Aorta (tissue), 5 donors: Measurements from ENCODE around the gene PLIN4. TPM values are rescaled to one million over a fixed set of nuclear protein-coding genes. Genes with fewer than 3 reads are reported as not detected.

Experiments used
- ATAC-seq: fragments of 200-7000 bp; cut with Tn5 transposase; one replicate; pipeline ENCODE4 v1.9.1; 2022; ENCODE audit warnings: moderate library complexity; ENCODE audit not compliant: low FRiP score
- DNase-seq, 2 donors: peaks; one replicate each; pipeline ENCODE4 v3.0.0-alpha.2; 2020
- H3K27ac ChIP-seq, 2 donors: one replicate each; pipeline ENCODE4 v1.5.1; 2013; ENCODE audit warnings: low read length in 2 of 2, mild to moderate bottlenecking in 2 of 2, moderate library complexity in 2 of 2, control low read depth in 1 of 2, inconsistent platforms in 1 of 2, low read depth in 1 of 2
- H3K27me3 ChIP-seq, 2 donors: one replicate each; pipeline ENCODE4 v1.6.1; 2013; ENCODE audit warnings: control low read depth in 1 of 2, low read length in 1 of 2, mild to moderate bottlenecking in 1 of 2, moderate library complexity in 1 of 2; ENCODE audit not compliant: insufficient read depth in 2 of 2, control insufficient read depth in 1 of 2
- H3K36me3 ChIP-seq, 2 donors: one replicate each; pipeline ENCODE4 v1.6.1; 2013; ENCODE audit warnings: control low read depth in 1 of 2, low read length in 1 of 2, mild to moderate bottlenecking in 1 of 2; ENCODE audit not compliant: insufficient read depth in 2 of 2, control insufficient read depth in 1 of 2
- H3K4me1 ChIP-seq, 2 donors: one replicate each; pipeline ENCODE4 v1.6.1; 2013; ENCODE audit warnings: low read length in 2 of 2, control low read depth in 1 of 2, mild to moderate bottlenecking in 1 of 2, moderate library complexity in 1 of 2; ENCODE audit not compliant: insufficient read depth in 2 of 2, control insufficient read depth in 1 of 2
- H3K4me3 ChIP-seq, 2 donors: one replicate each; pipeline ENCODE4 v1.5.1; 2013; ENCODE audit warnings: low read length in 2 of 2, control low read depth in 1 of 2, mild to moderate bottlenecking in 1 of 2
- H3K9me3 ChIP-seq: one replicate; pipeline ENCODE4 v1.6.1; 2013; ENCODE audit warnings: mild to moderate bottlenecking, low read length; ENCODE audit not compliant: control insufficient read depth
- WGBS, 2 donors: extraction: QIAGEN DNeasy Blood & Tissue Kit; methylation state at CpG; one replicate each; pipeline ENCODE4 v1.1.7; 2013; 5-methylcytosine and 5-hydroxymethylcytosine counted together
- intact Hi-C, 2 donors: fragments of 100-400 bp; cut with DNase I; formaldehyde crosslinking; loops; one replicate each; pipeline versions ENCODE4 v1.14.2 to v1.15.0; 2022
- polyA plus RNA-seq, 2 donors: library from polyadenylated mRNA; stranded (reverse); fragments of 200-250 nt; gene quantifications; one replicate each; pipeline ENCODE4 v1.2.3, GENCODE V29; 2013
- total RNA-seq, 2 donors: library from RNA; stranded (reverse); fragmentation: NEBNext Ultra II Directional; extraction: Animal tissue kit (Norgen Biotek cat#: 25700); gene quantifications; one replicate each; pipeline ENCODE4 v1.2.1, GENCODE V29; 2021
- donor health status: healthy with polysubstance abuse.
- donor health status: Bipolar disorder and iron deficiency.
- donor health status: DM: no; HTN: no; CAD: no.
- donor health status: DM: no; HTN: no; CAD: no.
- donor health status: DM: yes; HTN: yes; CAD: no.

PLIN4 gene
- total and polyA plus RNA-seq, 4 donors = 0.61 to 7.4 (median 3.2) TPM

GRCh38 chr19:4493929-4494690 is 24.2 kb downstream of the PLIN4 start:
- WGBS, 2 donors = 95 to 97% methylated on average over 59 to 61 of the region's 61 CpGs
- no peak for DNase-seq
- intact Hi-C loops = no loop called here
- Histone ChIP-seq H3K4me1 (no peaks in the 10 kb centered on the region), H3K27me3 (no peaks in the 10 kb centered on the region), H3K36me3 (peaks cover 0 to 10% of the 10 kb centered on the region in 2 donors), H3K27ac (no peak overlapping the region), H3K9me3 (no peaks in the 10 kb centered on the region), H3K4me3 (no peak overlapping the region)
- ATAC-seq = no peak

GRCh38 chr19:4493104-4493928 is 25.0 kb downstream of the PLIN4 start:
- 94 to 96% methylated on average over 34 to 41 of the region's 41 CpGs for WGBS, 2 donors
- Histone ChIP-seq H3K9me3 (no peaks in the 10 kb centered on the region), H3K27me3 (no peaks in the 10 kb centered on the region), H3K36me3 (peaks cover 0 to 8% of the 10 kb centered on the region in 2 donors), H3K27ac (no peak overlapping the region), H3K4me1 (no peaks in the 10 kb centered on the region), H3K4me3 (no peak overlapping the region)
- ATAC-seq = no peak
- intact Hi-C loops = no loop called here
- no peak for DNase-seq

GRCh38 chr19:4492337-4493103 is 25.8 kb downstream of the PLIN4 start:
- 92 to 98% methylated on average over 3 of the region's 3 CpGs for WGBS, 2 donors
- H3K36me3 ChIP-seq = peaks cover 0 to 2% of the 10 kb centered on the region in 2 donors
- H3K9me3 ChIP-seq = no peaks in the 10 kb centered on the region
- H3K4me3 ChIP-seq = no peak overlapping the region
- ATAC-seq = no peak
- no peak overlapping the region for H3K27ac ChIP-seq
- intact Hi-C loops = no loop called here
- no peaks in the 10 kb centered on the region for H3K27me3 ChIP-seq
- DNase-seq = no peak
- no peaks in the 10 kb centered on the region for H3K4me1 ChIP-seq

DNA sequence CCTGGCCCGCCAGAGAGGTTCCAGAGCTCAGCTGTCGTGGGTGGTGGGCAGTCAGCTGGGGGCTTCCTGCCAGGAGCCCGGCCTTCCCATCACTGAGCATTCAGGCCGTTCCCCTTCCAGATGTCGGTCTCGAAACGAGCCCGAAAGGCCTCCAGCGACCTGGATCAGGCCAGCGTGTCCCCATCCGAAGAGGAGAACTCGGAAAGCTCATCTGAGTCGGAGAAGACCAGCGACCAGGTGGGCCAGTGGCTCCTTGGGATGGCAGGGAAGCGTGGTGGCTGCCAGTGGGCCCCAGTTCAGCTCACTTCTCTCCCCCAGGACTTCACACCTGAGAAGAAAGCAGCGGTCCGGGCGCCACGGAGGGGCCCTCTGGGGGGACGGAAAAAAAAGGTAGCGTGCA is 26.8 kb downstream of the PLIN4 start:
- peaks cover 0 to 2% of the 10 kb centered on the region in 2 donors for H3K36me3 ChIP-seq
- H3K4me3 ChIP-seq = no peak overlapping the region
- intact Hi-C loops = no loop called here
- H3K27me3 ChIP-seq = no peaks in the 10 kb centered on the region
- no peaks in the 10 kb centered on the region for H3K4me1 ChIP-seq
- H3K9me3 ChIP-seq = no peaks in the 10 kb centered on the region
- ATAC-seq (no peak), DNase-seq (no peak)
- H3K27ac ChIP-seq = no peak overlapping the region
- 96 to 97% methylated on average over 20 to 21 of the region's 21 CpGs for WGBS, 2 donors

DNA sequence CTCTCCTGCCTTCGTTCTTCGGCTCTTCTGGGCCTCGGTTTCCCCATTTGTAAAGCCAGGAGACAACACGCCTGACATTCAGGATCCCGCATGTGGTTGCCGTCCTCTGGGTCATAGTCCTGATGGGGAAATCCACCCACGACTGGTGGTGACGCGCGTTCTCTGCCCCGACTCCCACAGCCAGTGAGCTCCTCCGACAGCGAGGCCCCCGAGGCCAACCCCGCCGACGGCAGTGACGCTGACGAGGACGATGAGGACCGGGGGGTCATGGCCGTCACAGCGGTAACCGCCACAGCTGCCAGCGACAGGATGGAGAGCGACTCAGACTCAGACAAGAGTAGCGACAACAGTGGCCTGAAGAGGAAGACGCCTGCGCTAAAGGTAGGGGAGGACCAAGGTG is 29.8 kb downstream of the PLIN4 start:
- DNase-seq = no peak
- intact Hi-C loops = no loop called here
- Histone ChIP-seq H3K9me3 (no peaks in the 10 kb centered on the region), H3K36me3 (no peaks in the 10 kb centered on the region), H3K27me3 (no peaks in the 10 kb centered on the region), H3K27ac (no peak overlapping the region), H3K4me1 (no peaks in the 10 kb centered on the region), H3K4me3 (no peak overlapping the region)
- 94 to 95% methylated on average over 29 of the region's 29 CpGs for WGBS, 2 donors
- ATAC-seq = no peak

GRCh38 chr19:4487572-4487971 is 30.7 kb downstream of the PLIN4 start:
- WGBS, 2 donors = 84 to 85% methylated on average over 11 of the region's 11 CpGs
- no peak for DNase-seq
- Histone ChIP-seq H3K4me1 (no peaks in the 10 kb centered on the region), H3K27ac (no peak overlapping the region), H3K4me3 (no peak overlapping the region), H3K9me3 (no peaks in the 10 kb centered on the region), H3K36me3 (no peaks in the 10 kb centered on the region), H3K27me3 (no peaks in the 10 kb centered on the region)
- intact Hi-C loops = no loop called here
- no peak for ATAC-seq

GRCh38 chr19:4483385-4483784 is 34.9 kb downstream of the PLIN4 start:
- no peaks in the 10 kb centered on the region for H3K36me3 ChIP-seq
- no peak overlapping the region for H3K27ac ChIP-seq
- no peaks in the 10 kb centered on the region for H3K4me1 ChIP-seq
- 88% methylated on average over 19 of the region's 19 CpGs for WGBS, 2 donors
- no peak for ATAC-seq
- H3K9me3 ChIP-seq = no peaks in the 10 kb centered on the region
- H3K27me3 ChIP-seq = no peaks in the 10 kb centered on the region
- DNase-seq = no peak
- H3K4me3 ChIP-seq = no peak overlapping the region
- intact Hi-C loops = no loop called here

- Histone ChIP-seq H3K36me3 (no peaks in the 10 kb centered on the region), H3K9me3 (no peaks in the 10 kb centered on the region), H3K4me1 (no peaks in the 10 kb centered on the region), H3K27me3 (no peaks in the 10 kb centered on the region), H3K4me3 (no peak overlapping the region), H3K27ac (no peak overlapping the region)
- no peak for DNase-seq
- 92 to 94% methylated on average over 35 of the region's 35 CpGs for WGBS, 2 donors
- no peak for ATAC-seq
- intact Hi-C loops = no loop called here
These were observed 35.4 kb downstream of the PLIN4 start for GRCh38 chr19:4482721-4483364.
